SK-N-SH treated with all-trans-retinoic acid at 6 μM for 48 hours (cell line): ENCODE results near the gene APBB1IP.
"Not testable (repeated sequence)": the region's sequence is repeated elsewhere in the genome, so short reads cannot be mapped to it uniquely, and the experiment has no call there.

Experiments
- ATAC-seq: fragments of 200-7000 bp; cut with Tn5 transposase; 3 replicates; pipeline ENCODE4 v1.9.1; 2020; ENCODE audit warnings: mild to moderate bottlenecking, moderate library complexity
- ARNTL ChIP-seq: fragments of 450-650 bp; formaldehyde crosslinking; IDR thresholded peaks from 2 replicates; pipeline ENCODE4 v1.5.0; 2020; ENCODE audit warnings: low read depth, mild to moderate bottlenecking, moderate library complexity, borderline replicate concordance
- BACH2 ChIP-seq: fragments of 250-450 bp; sonication (Bioruptor Pico); IDR thresholded peaks from 2 replicates; pipeline ENCODE4 v1.9.0; 2021; ENCODE audit warnings: mild to moderate bottlenecking, borderline replicate concordance
- CREB5 ChIP-seq: fragments of 250-450 bp; sonication (Bioruptor Pico); IDR thresholded peaks from 2 replicates; pipeline ENCODE4 v1.5.1; 2020; ENCODE audit warnings: low read depth, mild to moderate bottlenecking, moderate library complexity
- CSDC2 ChIP-seq: fragments of 250-450 bp; sonication (Bioruptor Pico); IDR thresholded peaks from 2 replicates; pipeline ENCODE4 v1.5.0; 2020; ENCODE audit warnings: mild to moderate bottlenecking, moderate library complexity
- CSRNP3 ChIP-seq: fragments of 250-450 bp; sonication (Bioruptor Pico); IDR thresholded peaks from 2 replicates; pipeline ENCODE4 v1.5.1; 2021; ENCODE audit warnings: mild to moderate bottlenecking, moderate library complexity
- ESRRG ChIP-seq: fragments of 250-450 bp; sonication (Bioruptor Pico); IDR thresholded peaks from 2 replicates; pipeline ENCODE4 v1.6.1; 2021; ENCODE audit warnings: mild to moderate bottlenecking
- ISL1 ChIP-seq: fragments of 250-450 bp; sonication (Bioruptor Pico); IDR thresholded peaks from 2 replicates; pipeline ENCODE4 v2.1.2; 2022; ENCODE audit warnings: mild to moderate bottlenecking, moderate library complexity
- OSR1 ChIP-seq: fragments of 250-450 bp; sonication (Bioruptor Pico); IDR thresholded peaks from 2 replicates; pipeline ENCODE4 v1.8.0; 2022; ENCODE audit warnings: moderate library complexity, mild to moderate bottlenecking, inconsistent platforms
- PPARA ChIP-seq: fragments of 250-450 bp; sonication (Bioruptor Pico); IDR thresholded peaks from 2 replicates; pipeline ENCODE4 v1.5.0; 2020; ENCODE audit warnings: mild to moderate bottlenecking, borderline replicate concordance
- RARB ChIP-seq: fragments of 250-450 bp; sonication (Bioruptor Pico); IDR thresholded peaks from 2 replicates; pipeline ENCODE4 v1.8.0; 2021; ENCODE audit warnings: mild to moderate bottlenecking, moderate library complexity
- SNAI2 ChIP-seq: fragments of 250-450 bp; sonication (Bioruptor Pico); IDR thresholded peaks from 2 replicates; pipeline ENCODE4 v1.5.0; 2020; ENCODE audit warnings: mild to moderate bottlenecking, moderate library complexity
- TCF4 ChIP-seq: fragments of 250-450 bp; sonication (Bioruptor Pico); IDR thresholded peaks from 2 replicates; pipeline ENCODE4 v1.8.0; 2021; ENCODE audit warnings: mild to moderate bottlenecking, moderate library complexity, borderline replicate concordance
- ZC3H10 ChIP-seq: fragments of 250-450 bp; sonication (Bioruptor Pico); IDR thresholded peaks from 2 replicates; pipeline ENCODE4 v1.5.1; 2021; ENCODE audit warnings: mild to moderate bottlenecking, moderate library complexity
- ZFP3 ChIP-seq: fragments of 250-450 bp; sonication (Bioruptor Pico); IDR thresholded peaks from 2 replicates; pipeline ENCODE4 v1.5.0; 2020; ENCODE audit warnings: mild to moderate bottlenecking, moderate library complexity
- ZFP30 ChIP-seq: fragments of 450-650 bp; formaldehyde crosslinking; IDR thresholded peaks from 2 replicates; pipeline ENCODE4 v1.5.0; 2022; ENCODE audit warnings: mild to moderate bottlenecking, moderate library complexity
- ZNF565 ChIP-seq: fragments of 450-650 bp; formaldehyde crosslinking; conservative IDR thresholded peaks from 2 replicates; pipeline ENCODE4 v1.5.0; 2020; ENCODE audit warnings: low read depth, mild to moderate bottlenecking, moderate library complexity
- ZNF8 ChIP-seq: fragments of 450-650 bp; formaldehyde crosslinking; IDR thresholded peaks from 2 replicates; pipeline ENCODE4 v1.5.0; 2020; ENCODE audit warnings: mild to moderate bottlenecking, moderate library complexity
- TF ChIP-seq, protein P1 (sequence below): fragments of 250-450 bp; sonication (Bioruptor Pico); IDR thresholded peaks from 2 replicates; pipeline ENCODE4 v1.8.0; 2021; ENCODE audit warnings: low read depth, mild to moderate bottlenecking, moderate library complexity, borderline replicate concordance
- TF ChIP-seq, protein P2 (sequence below): fragments of 250-450 bp; sonication (Bioruptor Pico); IDR thresholded peaks from 2 replicates; pipeline ENCODE4 v1.8.0; 2020; ENCODE audit warnings: mild to moderate bottlenecking, moderate library complexity, borderline replicate concordance
- TF ChIP-seq, protein P3 (sequence below): fragments of 250-450 bp; sonication (Bioruptor Pico); IDR thresholded peaks from 2 replicates; pipeline ENCODE4 v1.5.0; 2020; ENCODE audit warnings: mild to moderate bottlenecking, moderate library complexity

APBB1IP gene

DNA sequence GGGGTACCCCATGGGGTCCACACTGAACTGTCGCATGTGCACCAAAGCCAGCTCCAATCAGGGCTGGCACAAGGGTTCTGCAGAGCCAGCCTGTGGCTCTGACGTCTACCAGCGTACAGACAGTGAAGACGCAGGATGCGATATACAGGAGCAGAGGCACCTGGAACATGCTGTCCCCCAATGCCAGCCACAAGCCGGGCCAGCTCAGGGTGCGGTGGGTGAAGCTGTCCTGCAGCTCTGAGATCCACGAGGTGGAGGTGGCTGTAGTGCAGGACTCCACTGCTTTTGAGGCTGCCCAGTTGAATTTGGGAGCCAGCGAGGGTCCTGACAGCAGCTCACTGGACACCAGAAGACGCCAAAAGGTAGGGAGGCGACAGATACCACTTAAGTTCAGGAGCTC lies 148.1 kb downstream of the APBB1IP start (continued):
- TF ChIP-seq, protein P1, sequence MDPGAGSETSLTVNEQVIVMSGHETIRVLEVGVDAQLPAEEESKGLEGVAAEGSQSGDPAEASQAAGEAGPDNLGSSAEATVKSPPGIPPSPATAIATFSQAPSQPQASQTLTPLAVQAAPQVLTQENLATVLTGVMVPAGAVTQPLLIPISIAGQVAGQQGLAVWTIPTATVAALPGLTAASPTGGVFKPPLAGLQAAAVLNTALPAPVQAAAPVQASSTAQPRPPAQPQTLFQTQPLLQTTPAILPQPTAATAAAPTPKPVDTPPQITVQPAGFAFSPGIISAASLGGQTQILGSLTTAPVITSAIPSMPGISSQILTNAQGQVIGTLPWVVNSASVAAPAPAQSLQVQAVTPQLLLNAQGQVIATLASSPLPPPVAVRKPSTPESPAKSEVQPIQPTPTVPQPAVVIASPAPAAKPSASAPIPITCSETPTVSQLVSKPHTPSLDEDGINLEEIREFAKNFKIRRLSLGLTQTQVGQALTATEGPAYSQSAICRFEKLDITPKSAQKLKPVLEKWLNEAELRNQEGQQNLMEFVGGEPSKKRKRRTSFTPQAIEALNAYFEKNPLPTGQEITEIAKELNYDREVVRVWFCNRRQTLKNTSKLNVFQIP (CRISPR knock-in tag) = no peak
- TF ChIP-seq, protein P2, sequence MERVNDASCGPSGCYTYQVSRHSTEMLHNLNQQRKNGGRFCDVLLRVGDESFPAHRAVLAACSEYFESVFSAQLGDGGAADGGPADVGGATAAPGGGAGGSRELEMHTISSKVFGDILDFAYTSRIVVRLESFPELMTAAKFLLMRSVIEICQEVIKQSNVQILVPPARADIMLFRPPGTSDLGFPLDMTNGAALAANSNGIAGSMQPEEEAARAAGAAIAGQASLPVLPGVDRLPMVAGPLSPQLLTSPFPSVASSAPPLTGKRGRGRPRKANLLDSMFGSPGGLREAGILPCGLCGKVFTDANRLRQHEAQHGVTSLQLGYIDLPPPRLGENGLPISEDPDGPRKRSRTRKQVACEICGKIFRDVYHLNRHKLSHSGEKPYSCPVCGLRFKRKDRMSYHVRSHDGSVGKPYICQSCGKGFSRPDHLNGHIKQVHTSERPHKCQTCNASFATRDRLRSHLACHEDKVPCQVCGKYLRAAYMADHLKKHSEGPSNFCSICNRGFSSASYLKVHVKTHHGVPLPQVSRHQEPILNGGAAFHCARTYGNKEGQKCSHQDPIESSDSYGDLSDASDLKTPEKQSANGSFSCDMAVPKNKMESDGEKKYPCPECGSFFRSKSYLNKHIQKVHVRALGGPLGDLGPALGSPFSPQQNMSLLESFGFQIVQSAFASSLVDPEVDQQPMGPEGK (CRISPR knock-in tag) = no peak
- TF ChIP-seq, all 23 proteins: peak for 0

- ATAC-seq = no peak
- TF ChIP-seq, protein P3, sequence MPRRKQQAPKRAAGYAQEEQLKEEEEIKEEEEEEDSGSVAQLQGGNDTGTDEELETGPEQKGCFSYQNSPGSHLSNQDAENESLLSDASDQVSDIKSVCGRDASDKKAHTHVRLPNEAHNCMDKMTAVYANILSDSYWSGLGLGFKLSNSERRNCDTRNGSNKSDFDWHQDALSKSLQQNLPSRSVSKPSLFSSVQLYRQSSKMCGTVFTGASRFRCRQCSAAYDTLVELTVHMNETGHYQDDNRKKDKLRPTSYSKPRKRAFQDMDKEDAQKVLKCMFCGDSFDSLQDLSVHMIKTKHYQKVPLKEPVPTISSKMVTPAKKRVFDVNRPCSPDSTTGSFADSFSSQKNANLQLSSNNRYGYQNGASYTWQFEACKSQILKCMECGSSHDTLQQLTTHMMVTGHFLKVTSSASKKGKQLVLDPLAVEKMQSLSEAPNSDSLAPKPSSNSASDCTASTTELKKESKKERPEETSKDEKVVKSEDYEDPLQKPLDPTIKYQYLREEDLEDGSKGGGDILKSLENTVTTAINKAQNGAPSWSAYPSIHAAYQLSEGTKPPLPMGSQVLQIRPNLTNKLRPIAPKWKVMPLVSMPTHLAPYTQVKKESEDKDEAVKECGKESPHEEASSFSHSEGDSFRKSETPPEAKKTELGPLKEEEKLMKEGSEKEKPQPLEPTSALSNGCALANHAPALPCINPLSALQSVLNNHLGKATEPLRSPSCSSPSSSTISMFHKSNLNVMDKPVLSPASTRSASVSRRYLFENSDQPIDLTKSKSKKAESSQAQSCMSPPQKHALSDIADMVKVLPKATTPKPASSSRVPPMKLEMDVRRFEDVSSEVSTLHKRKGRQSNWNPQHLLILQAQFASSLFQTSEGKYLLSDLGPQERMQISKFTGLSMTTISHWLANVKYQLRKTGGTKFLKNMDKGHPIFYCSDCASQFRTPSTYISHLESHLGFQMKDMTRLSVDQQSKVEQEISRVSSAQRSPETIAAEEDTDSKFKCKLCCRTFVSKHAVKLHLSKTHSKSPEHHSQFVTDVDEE (CRISPR knock-in tag) = no peak
- no peak for TF ChIP-seq PPARA (CRISPR knock-in tag)
- TF ChIP-seq ZFP3 = no peak
- TF ChIP-seq ZNF565 (CRISPR knock-in tag) = no peak
- TF ChIP-seq RARB = no peak
- no peak for TF ChIP-seq BACH2 (CRISPR knock-in tag)
- TF ChIP-seq, protein P1 (CRISPR knock-in tag) = no peak
- no peak for TF ChIP-seq OSR1 (CRISPR knock-in tag)
- no peak for TF ChIP-seq CSRNP3 (CRISPR knock-in tag)
- no peak for TF ChIP-seq ZNF8
- TF ChIP-seq, protein P2 (CRISPR knock-in tag) = no peak
- TF ChIP-seq ZC3H10 (CRISPR knock-in tag) = no peak
- no peak for TF ChIP-seq SNAI2 (CRISPR knock-in tag)
- TF ChIP-seq ARNTL (CRISPR knock-in tag) = no peak
- TF ChIP-seq CSDC2 (CRISPR knock-in tag) = no peak
- no peak for TF ChIP-seq CREB5 (CRISPR knock-in tag)
- TF ChIP-seq ESRRG (CRISPR knock-in tag) = no peak
- TF ChIP-seq ZFP30 (CRISPR knock-in tag) = no peak
- no peak for TF ChIP-seq ISL1 (CRISPR knock-in tag)
- TF ChIP-seq TCF4 (CRISPR knock-in tag) = no peak
- TF ChIP-seq, all 23 proteins: peak for 0
These were observed 150.5 kb downstream of the APBB1IP start for GRCh38 chr10:26588611-26589010.

DNA sequence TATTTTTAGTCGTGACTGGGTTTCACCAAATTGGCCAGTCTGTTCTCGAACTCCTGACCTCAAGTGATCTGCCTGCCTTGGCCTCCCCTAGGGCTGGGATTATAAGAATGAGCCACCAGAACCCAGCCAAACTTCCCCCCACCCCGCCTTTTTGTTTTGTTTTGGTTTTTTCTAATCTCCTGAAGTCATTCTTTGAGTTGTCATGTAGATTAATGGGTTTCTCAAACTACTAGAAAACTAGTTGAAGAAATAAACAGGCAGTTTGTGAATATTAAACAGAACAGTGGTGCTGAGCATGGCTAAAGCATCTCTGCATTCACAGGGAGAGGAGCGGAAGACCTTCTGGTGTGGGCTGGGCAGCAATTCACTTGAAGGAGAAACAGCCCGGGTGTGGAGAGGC lies 151.7 kb downstream of the APBB1IP start:
- not testable (repeated sequence) for ATAC-seq
